HCT116 (cell line): ENCODE measurements around the gene ATN1. TPM values are rescaled to one million over a fixed set of nuclear protein-coding genes. Genes with fewer than 3 reads are reported as not detected.

Experiments
- ATAC-seq: fragments of 200-7000 bp; cut with Tn5 transposase; 2 replicates; pipeline ENCODE4 v1.9.1; 2020; ENCODE audit warnings: mild to moderate bottlenecking, moderate library complexity
- BruUV-seq: library from RNA; stranded (reverse); fragments of 400-500 nt; replicated peaks from 2 replicates; lab custom pipeline; 2021; lab: Mats Ljungman, UMichigan
- CTCF ChIA-PET: fragments of 300-600 bp; sonication (Branson Sonifier 250); formaldehyde crosslinking; loops from one replicate; lab custom pipeline; 2021; ENCODE audit warnings: antibody characterized with exemption; lab: Charles Lee
- POLR2A ChIA-PET: fragments of 300-600, 350-600 bp; sonication (Branson Sonifier 250); formaldehyde crosslinking; loops from one replicate; lab custom pipeline; 2021; ENCODE audit warnings: antibody characterized with exemption; lab: Charles Lee
- RAD21 ChIA-PET, 2 experiments: fragments of 300-600 bp; sonication (Branson Sonifier 250); formaldehyde crosslinking; loops; one replicate each; lab custom pipeline; 2023; ENCODE audit warnings: low total read pairs in 2 of 2; ENCODE audit not compliant: uncharacterized antibody in 2 of 2, unreplicated experiment in 2 of 2, low non-redundant PET in 1 of 2; lab: Charles Lee
- DNase-seq: peaks from one replicate; pipeline ENCODE4 v3.0.0-alpha.2; 2010; ENCODE audit warnings: low read depth, low spot score
- H2AFZ ChIP-seq: fragments of 200-600 bp; shearing (Covaris generic), sonication (generic); 2 replicates; pipeline ENCODE4 v1.6.1; 2017; ENCODE audit warnings: low read depth, mixed run types, mixed read lengths, antibody characterized with exemption, low read length; ENCODE audit not compliant: poor library complexity, severe bottlenecking
- H3K27ac ChIP-seq: 2 replicates; pipeline ENCODE4 v1.5.1; 2012; ENCODE audit warnings: low read depth, low read length
- H3K27me3 ChIP-seq: fragments of 200-600 bp; sonication (generic); 2 replicates; pipeline ENCODE4 v1.6.1; 2016; ENCODE audit warnings: mixed run types, low read length, mixed read lengths; ENCODE audit not compliant: insufficient read depth
- H3K36me3 ChIP-seq, 2 experiments: fragments of 200-500 bp in 1 of 2; fragments of 200-600 bp in 1 of 2; sonication (Bioruptor generic) in 1 of 2; sonication (generic) in 1 of 2; 2 replicates each; pipeline versions ENCODE4 v1.5.1 to v1.6.1; 2014 to 2016; ENCODE audit warnings: low read length in 2 of 2, inconsistent platforms in 1 of 2, mixed read lengths in 1 of 2, mixed run types in 1 of 2; ENCODE audit not compliant: insufficient read depth in 2 of 2, control insufficient read depth in 1 of 2
- H3K4me1 ChIP-seq, 2 experiments: fragments of 200-600 bp in 1 of 2; sonication (generic) in 1 of 2; 2 replicates each; pipeline versions ENCODE4 v1.5.1 to v1.6.1; 2012 to 2017; ENCODE audit warnings: low read length in 2 of 2, inconsistent platforms in 1 of 2, mild to moderate bottlenecking in 1 of 2, mixed read lengths in 1 of 2, mixed run types in 1 of 2, moderate library complexity in 1 of 2; ENCODE audit not compliant: insufficient read depth in 2 of 2, control insufficient read depth in 1 of 2
- H3K4me2 ChIP-seq: fragments of 200-600 bp; sonication (generic); 2 replicates; pipeline ENCODE4 v1.6.1; 2017; ENCODE audit warnings: mixed run types, low read length, mixed read lengths
- H3K4me3 ChIP-seq, 2 experiments: fragments of 200-600 bp in 1 of 2; sonication (generic) in 1 of 2; replicated peaks in 1 of 2; 2 replicates each; pipeline ENCODE4 v1.5.1; 2011 to 2016; ENCODE audit warnings: low read length in 2 of 2, control low read depth in 1 of 2, low read depth in 1 of 2, mild to moderate bottlenecking in 1 of 2, mixed read lengths in 1 of 2, mixed run types in 1 of 2
- H3K79me2 ChIP-seq: fragments of 200-600 bp; sonication (generic); 2 replicates; pipeline ENCODE4 v1.6.1; 2017; ENCODE audit warnings: mild to moderate bottlenecking, mixed run types, low read length, moderate library complexity, mixed read lengths; ENCODE audit not compliant: insufficient read depth
- H3K9ac ChIP-seq: fragments of 200-600 bp; sonication (generic); 2 replicates; pipeline ENCODE4 v1.6.1; 2016; ENCODE audit warnings: low read length, mixed read lengths
- H3K9me2 ChIP-seq: fragments of 200-600 bp; sonication (generic), shearing (Covaris generic); 2 replicates; pipeline ENCODE4 v1.6.1; 2017; ENCODE audit warnings: mixed run types, mild to moderate bottlenecking, moderate library complexity; ENCODE audit not compliant: insufficient read depth
- H3K9me3 ChIP-seq, 2 experiments: fragments of 200-500 bp in 1 of 2; fragments of 200-600 bp in 1 of 2; sonication (Bioruptor generic) in 1 of 2; sonication (generic) in 1 of 2; 2 replicates each; pipeline ENCODE4 v1.6.1; 2014 to 2017; ENCODE audit warnings: low read length in 2 of 2, mixed read lengths in 2 of 2, inconsistent platforms in 1 of 2, low read depth in 1 of 2, mild to moderate bottlenecking in 1 of 2, mixed run types in 1 of 2, moderate library complexity in 1 of 2; ENCODE audit not compliant: control insufficient read depth in 1 of 2, insufficient read depth in 1 of 2
- H4K20me1 ChIP-seq: fragments of 200-600 bp; sonication (generic), shearing (Covaris generic); 2 replicates; pipeline ENCODE4 v1.6.1; 2017; ENCODE audit warnings: mixed run types, mild to moderate bottlenecking, moderate library complexity; ENCODE audit not compliant: insufficient read depth
- ATF3 ChIP-seq: IDR thresholded peaks from 2 replicates; pipeline ENCODE4 v1.6.1; 2012
- TCF7L2 ChIP-seq: IDR thresholded peaks from 2 replicates; pipeline ENCODE4 v1.7.0; 2011; ENCODE audit warnings: borderline replicate concordance, inconsistent platforms; ENCODE audit not compliant: insufficient read depth, insufficient read length; ENCODE audit errors: extremely low read depth
- YY1 ChIP-seq: IDR thresholded peaks from 2 replicates; pipeline ENCODE4 v1.6.1; 2011; ENCODE audit warnings: low read length, low read depth, moderate library complexity, mild to moderate bottlenecking; ENCODE audit not compliant: insufficient replicate concordance; ENCODE audit errors: extremely low read depth
- ZNF274 ChIP-seq: fragments of 200-500 bp; sonication (Bioruptor generic); IDR thresholded peaks from 2 replicates; pipeline ENCODE4 v1.6.1; 2014; ENCODE audit warnings: mild to moderate bottlenecking, low read depth, low read length, inconsistent platforms
- intact Hi-C: fragments of 100-400 bp; cut with micrococcal nuclease; formaldehyde crosslinking; loops from 2 replicates; pipeline ENCODE4 v1.10.0; 2022
- total RNA-seq: library from RNA; stranded (reverse); gene quantifications from one replicate; pipeline ENCODE4 v1.2.1, GENCODE V29; 2021; ENCODE audit not compliant: unreplicated experiment

Gene ATN1
- total RNA-seq, 1 experiment from 2014 or later, result 104 TPM

- Histone ChIP-seq H3K9me2 (no peaks in the 10 kb centered on the region), H3K27me3 (no peaks in the 10 kb centered on the region), H3K4me3 (no peak overlapping the region), H3K9me3 (no peaks in the 10 kb centered on the region), H3K79me2 (peaks cover 16% of the 10 kb centered on the region), H3K36me3 (peaks cover 8 to 9% of the 10 kb centered on the region in 2 experiments; a peak in 2 of 4 replicates), H3K4me2 (no peak overlapping the region), H4K20me1 (no peaks in the 10 kb centered on the region), H2AFZ (no peak overlapping the region), H3K9ac (no peak overlapping the region), H3K27ac (peak overlapping the region; percentile 26; the same call in 1 of the 2 replicates), H3K4me1 (peaks cover 24 to 70% of the 10 kb centered on the region in 2 experiments)
- no peak for DNase-seq
- CTCF ChIA-PET, result interaction anchor here (1.3 kb wide), 1 partner anchor 68 kb away, joined by 3 read pairs; the partner anchor contains the start of gene SPSB2
- no peak for ATAC-seq
- BruUV-seq, result no TSS peak
- intact Hi-C loops, result loop anchor here (10.0 kb wide), 1 partner anchor 104 kb away; no protein-coding TSS in a partner anchor
- POLR2A ChIA-PET, result interaction anchor here (1.2 to 6.2 kb wide), 3 partner anchors 16 to 71 kb away, joined by 3 to 106 read pairs (median 6); partner anchors contain the start of genes SPSB2 and TPI1
- TF ChIP-seq ZNF274 (no peak), ATF3 (no peak), YY1 (no peak)
- TF ChIP-seq, all 23 proteins: peak for 0
- RAD21 ChIA-PET, result no interaction called here
These were observed 13.5 kb downstream of the ATN1 start for GRCh38 chr12:6941267-6941666.

GRCh38 chr12:6941782-6942181 is 14.0 kb downstream of the ATN1 start:
- peaks cover 22 to 69% of the 10 kb centered on the region in 2 experiments for H3K4me1 ChIP-seq
- ChIA-PET CTCF (no interaction called here), POLR2A (interaction anchor here (1.2 to 6.2 kb wide), 3 partner anchors 16 to 72 kb away, joined by 3 to 106 read pairs (median 6); partner anchors contain the start of genes SPSB2 and TPI1)
- H3K9ac ChIP-seq, result no peak overlapping the region
- H3K36me3 ChIP-seq, result peaks cover 6 to 9% of the 10 kb centered on the region in 2 experiments; a peak in 2 of 4 replicates
- no peaks in the 10 kb centered on the region for H3K9me2 ChIP-seq
- H4K20me1 ChIP-seq, result no peaks in the 10 kb centered on the region
- TF ChIP-seq TCF7L2 (no peak), ATF3 (no peak)
- TF ChIP-seq, all 23 proteins: peak for 0
- no peaks in the 10 kb centered on the region for H3K27me3 ChIP-seq
- BruUV-seq, result no TSS peak
- peak overlapping the region; percentile 26; the same call in 1 of the 2 replicates for H3K27ac ChIP-seq
- no peaks in the 10 kb centered on the region for H3K9me3 ChIP-seq
- intact Hi-C loops, result loop anchor here (10.0 kb wide), 1 partner anchor 103 kb away; no protein-coding TSS in a partner anchor
- ATAC-seq (no peak), DNase-seq (no peak)
- H3K79me2 ChIP-seq, result peaks cover 16% of the 10 kb centered on the region
- H2AFZ ChIP-seq, result no peak overlapping the region
- no peak overlapping the region for H3K4me2 ChIP-seq
- H3K4me3 ChIP-seq, result no peak overlapping the region
- RAD21 ChIA-PET, result no interaction called here
